ENCODE measurements around the gene HOXD8. TPM values are rescaled to one million over a fixed set of nuclear protein-coding genes. Genes with fewer than 3 reads are reported as not detected.

The HOXD8 gene
- not detected for total RNA-seq

DNA sequence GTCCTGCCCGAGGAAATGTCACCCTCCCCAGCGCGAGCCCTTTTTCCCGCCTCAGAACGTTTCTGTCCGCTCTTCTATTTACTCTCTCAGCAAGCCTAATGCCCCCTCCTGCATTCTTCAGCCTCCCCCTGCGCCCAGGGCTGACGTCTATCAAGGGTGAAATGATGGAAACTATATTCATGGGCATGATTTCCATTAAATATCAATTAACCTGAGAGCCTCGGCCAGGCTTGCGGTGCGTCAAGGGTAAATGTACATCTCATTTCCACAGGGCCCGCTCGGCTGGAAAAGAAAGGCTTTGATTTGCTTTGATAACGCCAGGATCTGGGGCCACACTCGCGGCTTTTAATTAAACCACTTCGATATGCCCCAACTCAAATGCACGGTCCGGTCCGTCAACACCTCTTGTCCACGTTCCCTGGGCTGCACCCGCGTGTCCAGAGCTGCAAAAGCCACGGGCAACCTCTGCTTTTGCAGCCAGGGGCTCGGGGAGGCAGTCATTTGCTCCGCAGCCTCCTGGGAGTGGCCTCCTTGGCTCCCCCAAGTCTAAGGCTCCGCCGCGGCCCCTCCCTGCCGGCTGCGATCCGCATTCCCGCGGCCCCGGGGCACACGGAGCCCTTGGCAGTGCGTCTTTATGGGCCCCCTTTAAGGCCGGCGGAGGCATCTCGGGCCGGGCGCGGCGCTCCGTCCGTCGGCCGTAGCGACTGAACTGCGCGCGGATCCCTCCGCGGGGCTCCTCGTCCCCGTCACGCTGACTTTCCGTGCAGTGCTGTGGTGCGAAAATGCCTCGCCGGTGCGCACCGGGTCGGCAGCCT is at the start of gene HOXD8:
TSS of gene HOXD8 (plus strand) at position 724 of the 815 bp plus-strand sequence. CDS start 662 bp downstream, outside the sequence.
- no peak for DNase-seq (ENCODE audit: low read depth in 2 of 3, low spot score in 2 of 3)

DNA sequence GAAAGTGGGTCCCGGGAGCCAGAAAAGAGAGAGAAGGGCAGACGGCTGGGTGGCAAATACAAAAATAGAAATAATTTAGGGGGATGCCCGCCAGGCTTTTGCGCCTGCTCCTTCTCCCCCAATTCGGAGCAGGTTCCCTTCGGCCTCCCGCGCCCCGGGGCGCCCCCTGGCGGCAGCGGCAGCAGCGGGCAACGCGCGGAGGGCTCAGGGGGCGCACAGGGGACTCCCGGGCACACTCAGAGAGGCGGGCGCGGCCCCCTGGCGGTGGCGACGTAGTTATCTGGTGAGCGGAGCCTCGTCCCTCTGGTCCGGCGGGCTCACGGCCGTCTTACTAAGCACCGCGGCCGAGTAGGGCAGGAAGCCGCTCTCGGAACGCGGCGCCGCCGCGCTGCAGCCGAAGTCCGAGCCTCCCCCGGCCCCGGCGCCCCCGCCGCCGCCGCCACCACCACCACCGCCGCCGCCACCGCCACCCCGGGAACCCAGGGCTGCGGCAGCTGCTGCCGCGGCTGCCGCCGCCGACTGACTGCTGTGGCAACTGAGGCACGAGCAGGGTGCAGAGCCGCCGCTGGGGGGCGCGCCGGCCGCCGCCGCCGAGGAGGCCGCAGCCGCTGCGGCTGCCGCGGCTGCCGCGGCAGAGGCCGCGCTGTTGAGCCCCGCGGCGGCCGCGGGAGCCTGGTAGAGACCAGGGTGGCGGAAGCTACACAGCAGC is 49.5 kb upstream of the HOXD8 start:
- peak in 2 of 3 donors; percentile 73 to 76 for DNase-seq (ENCODE audit: low read depth in 2 of 3, low spot score in 2 of 3)

DNA sequence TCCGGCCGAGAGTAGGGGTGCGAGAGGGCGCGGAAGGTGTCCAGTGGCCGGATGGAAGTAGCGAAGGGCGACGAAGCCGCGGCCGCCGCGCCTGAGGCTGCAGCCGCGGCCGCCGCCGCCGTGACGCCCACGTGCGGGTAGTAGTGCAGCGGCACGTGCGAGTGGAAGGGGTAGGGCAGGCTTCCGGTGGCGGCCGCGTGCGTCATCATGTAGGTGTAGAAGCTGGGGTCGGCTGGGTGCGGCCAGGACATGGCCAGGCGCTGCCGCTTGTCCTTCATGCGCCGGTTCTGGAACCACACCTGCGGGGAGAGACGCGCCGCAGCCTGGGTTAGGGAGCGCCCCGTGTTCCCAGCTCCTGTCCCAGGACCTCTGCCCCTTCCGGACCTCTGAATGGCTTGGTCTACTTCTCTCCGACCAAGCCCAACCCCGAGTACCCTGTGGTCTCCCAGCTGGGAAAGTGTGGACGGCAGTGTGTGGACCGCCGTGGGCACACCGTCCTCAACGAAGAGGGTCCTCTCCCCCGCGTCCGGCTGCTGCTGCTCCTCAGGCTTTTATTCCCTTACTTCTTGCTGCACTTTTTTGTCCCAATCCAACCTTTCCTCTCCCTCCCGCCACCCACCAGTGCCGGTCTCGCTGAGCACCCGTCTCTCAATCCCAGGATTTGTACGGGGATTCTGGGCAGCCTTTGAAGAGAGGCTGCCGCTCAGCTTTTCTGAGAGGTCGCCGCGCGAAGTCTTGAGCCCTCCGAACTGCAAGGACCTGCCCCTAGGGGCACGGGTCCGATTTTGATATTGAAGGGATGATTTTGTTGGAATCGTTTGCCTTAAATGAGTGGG is 48.7 kb upstream of the HOXD8 start:
- peak in 1 of 3 donors; percentile 6 for DNase-seq (ENCODE audit: low read depth in 2 of 3, low spot score in 2 of 3)

DNA sequence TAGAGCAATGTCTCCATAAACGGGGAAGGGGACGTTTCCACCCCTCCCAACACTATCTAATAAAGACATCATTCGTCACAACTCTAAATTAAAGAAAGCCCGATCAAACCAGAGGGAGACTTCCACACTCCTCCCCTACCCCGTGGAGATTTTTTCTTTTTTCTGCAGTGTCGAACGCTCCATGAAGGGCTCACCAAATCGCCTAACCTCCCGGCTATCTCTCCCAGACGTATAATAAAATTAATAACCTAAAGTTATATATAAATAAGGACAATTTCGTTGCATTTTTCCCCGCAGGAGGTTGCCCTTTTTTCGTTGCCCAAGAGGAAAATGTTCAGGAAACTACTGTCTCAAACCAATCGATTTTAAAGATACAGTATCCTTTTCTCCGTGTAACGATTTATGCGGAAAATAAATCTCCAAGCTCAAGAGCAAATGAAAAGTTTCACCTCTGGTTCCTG is 48.1 kb upstream of the HOXD8 start:
- no peak for DNase-seq (ENCODE audit: low read depth in 2 of 3, low spot score in 2 of 3)

DNA sequence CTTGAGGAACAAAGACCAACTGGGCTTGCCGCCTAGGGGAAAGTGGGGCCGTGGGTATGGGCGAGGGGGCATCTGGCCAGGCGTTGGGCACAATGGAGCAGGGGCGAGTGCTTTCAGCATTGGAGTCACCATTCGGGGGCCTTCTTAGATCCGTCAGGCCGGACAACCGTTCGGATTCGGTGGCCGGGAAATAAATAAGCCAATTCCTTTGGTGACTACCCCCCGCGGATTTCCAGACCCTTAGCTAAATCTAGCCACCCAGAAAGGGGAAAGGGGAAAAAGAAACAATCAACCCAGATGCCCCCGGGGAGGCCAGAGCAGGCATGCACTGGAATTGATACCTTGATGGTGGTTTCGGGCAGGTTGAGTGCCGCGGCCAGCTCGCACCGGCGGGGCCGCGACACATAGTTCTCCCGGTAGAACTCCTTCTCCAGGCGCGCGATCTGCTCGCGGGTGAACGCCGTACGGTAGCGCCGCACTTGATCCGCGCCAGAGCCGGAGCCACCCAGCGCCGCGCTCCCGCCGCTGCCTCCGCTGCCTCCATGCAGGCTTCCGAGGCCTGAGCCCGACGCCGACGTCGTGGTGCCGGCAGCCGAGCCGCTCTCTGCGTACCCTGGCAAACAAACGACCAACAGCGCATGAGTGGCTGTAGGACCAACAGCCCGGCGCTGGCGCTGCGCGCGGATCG is 47.5 kb upstream of the HOXD8 start:
- DNase-seq (ENCODE audit: low read depth in 2 of 3, low spot score in 2 of 3), result no peak

DNA sequence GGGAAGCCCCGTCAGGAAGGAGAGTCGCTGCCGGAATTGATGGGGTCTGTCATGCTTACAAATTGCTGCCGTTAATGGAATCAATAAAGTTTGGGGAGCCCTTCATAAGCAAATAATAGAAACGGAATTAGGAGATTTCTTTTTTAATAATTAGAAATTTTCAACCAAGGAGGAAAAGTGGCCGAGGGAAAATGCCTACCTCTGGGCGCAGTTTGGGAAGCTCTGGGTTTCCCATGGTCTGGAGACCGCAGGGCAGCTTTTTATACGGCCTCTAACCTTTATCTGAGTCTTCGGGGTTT is 47.0 kb upstream of the HOXD8 start:
- DNase-seq (ENCODE audit: low read depth in 2 of 3, low spot score in 2 of 3), result no peak

DNA sequence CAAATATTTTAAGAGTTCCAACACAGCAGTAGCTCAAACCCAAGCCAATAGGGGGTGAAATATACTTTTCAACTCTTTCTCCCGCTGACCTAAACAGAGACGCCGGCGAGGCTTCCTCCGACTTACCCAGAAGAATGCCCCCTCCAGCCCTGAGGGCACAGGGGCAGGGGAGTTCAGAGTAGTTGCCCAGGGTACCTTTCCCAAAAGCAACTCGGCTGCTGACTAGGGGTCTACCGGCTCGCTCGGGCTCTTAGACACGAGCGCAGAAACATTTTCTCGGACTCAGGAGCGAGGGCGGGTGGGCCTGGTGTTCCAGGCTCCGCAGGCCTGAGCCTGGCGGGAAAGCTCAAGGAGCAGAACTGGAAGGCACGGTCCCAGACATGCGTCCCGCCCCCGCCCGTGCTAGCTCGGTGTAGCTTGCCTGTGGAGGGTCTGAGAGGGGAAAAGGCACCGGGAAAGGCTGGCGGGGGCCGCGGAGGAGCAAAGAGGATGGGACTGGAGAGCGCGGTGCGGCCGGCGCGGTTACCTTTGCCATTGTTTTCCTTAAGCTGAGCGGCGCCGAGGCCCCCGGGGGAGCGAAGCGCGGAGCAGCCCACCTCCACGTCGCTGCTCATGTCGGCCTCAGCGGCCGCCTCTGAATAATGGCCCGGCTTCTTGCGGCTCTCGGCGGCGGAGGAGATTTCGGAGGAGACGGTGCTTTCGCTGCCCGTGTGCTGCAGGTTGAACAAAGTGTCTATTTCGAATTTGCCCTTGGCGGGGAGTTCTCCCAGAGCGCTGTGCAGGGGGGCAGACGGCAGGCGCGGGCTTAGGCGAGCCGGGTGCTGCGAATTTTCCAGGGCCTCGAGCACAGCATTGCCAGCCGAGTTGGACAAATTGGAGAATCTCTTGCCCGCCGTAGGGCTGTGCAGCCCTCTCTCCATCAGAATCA is 46.4 kb upstream of the HOXD8 start:
- DNase-seq (ENCODE audit: low read depth in 2 of 3, low spot score in 2 of 3), result no peak

DNA sequence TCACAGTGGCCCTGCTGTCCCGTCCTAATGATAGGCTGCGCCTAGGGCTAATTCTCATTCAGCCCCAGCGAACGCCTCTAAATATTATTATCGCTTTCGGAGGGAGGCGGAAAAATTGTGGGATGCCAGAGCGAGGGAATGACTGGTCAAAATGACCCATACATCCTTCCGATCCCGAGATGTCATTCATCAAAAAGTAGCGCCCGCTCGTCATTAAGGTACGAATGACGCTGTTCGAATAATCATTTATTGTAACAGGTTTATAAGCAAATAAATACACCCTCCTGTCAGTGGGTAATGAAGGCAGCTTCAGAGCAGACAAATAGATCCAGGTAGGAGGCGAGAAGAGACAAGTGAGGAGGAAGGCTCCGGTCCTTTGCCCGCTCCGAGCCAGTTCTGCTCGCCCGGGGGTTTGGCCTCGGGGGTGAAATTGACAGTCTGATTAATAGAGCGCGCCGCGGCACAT is 45.7 kb upstream of the HOXD8 start, which contains the start of gene EVX2:
TSS of gene EVX2 (minus strand) at position 167 of the 466 bp plus-strand sequence. CDS start 186 bp downstream, outside the sequence.
- no peak for DNase-seq (ENCODE audit: low read depth in 2 of 3, low spot score in 2 of 3)

DNA sequence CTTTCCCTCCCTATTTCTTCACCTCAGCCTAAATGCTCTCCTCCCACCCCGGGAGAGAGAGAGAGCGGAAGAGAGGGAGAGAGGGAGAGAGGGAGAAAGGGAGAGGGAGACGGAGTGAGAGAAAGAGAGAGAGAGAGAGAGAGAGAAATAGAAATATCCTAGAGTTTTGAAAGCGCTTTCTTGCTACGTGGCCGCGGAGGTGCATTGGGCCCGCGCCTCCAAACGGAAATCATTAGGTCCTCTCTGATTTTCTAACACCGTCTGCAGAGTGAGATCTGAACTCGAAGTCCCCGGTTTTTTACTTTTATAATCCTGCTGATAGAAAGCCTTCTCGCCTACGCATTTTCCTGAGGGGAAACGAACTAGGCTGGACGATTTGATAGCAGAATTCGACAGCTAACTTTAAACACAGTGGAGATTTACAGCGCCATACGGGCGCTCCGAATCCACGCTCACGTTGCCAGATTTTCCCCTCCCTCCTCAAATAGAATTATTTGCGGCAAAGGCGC is 44.8 kb upstream of the HOXD8 start:
- DNase-seq (ENCODE audit: low read depth in 2 of 3, low spot score in 2 of 3), result no peak

DNA sequence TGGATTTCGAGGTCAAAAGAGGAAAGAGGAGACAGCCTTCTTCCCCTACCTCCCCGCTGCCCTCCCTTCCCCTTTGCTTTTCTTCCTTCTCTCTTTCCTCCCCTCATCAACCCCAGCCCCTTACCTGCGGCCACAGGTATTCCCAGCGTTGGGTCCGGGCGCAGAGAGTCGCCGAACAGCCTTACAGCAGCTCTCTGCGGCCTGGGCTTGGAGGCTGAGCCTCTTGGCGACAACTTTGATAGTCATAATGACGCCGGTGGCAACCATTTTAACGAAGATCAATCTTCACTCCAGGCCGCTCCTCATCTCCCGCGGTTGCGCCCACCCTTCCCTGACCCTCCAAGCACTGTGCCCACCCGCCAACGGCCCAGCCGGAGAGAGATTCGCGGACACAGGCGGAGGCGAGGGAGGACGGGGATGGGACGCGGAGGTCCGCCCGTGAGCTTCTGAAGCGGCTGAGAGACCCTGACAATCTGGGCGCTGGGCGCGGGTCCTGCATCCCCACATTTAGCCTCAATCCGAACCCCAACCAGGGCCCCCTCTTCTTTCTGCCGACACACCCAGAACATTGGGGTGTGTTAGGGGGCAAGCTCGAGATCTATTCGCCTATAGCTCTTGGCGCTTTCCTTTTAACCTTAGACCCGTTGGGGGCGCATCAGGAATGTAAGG is 44.3 kb upstream of the HOXD8 start:
- no peak for DNase-seq (ENCODE audit: low read depth in 2 of 3, low spot score in 2 of 3)

DNA sequence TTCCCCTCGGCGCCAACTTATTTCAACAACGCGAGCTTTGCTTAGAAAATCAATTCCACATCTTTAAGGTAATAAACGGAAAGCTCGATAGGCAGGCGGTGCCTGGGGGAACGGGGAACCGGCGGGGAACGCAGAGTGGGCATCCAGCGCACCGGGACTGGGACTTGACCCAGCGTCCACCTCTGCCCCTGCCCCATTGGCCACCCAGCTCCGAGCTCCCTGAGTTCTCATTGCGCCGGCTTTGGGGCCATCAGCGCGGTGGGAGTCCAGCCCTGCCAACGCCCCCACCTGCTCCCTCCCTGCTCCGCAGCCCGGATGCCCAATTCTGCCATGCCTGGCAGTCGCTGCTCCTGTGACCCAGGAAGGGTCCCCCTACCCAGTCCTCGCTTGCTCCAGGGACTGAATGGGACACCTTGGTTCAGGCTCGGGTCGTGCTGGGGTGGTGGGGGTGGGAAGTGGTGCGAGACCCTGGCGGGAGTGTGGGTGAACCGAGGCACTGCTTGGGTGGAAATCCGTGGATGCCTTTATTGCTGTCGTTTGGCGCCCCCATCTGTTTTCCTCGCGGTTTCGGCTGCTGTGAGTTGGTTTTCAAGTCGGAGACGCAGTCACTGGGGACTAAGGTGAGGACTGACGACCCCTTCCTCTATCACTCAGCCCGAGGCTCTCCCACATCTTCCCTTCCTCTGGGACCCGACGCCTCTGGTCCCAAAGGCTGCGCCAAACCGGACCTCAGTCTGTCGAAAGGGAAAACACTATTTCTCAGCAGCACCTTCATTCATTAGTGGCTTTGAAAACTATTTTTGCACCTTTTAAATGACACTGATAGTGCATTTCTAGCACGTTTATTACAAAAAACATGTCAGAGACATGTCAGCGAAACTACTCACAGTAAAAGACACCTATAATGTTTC is 43.4 kb upstream of the HOXD8 start:
- DNase-seq (ENCODE audit: low read depth in 2 of 3, low spot score in 2 of 3), result no peak

DNA sequence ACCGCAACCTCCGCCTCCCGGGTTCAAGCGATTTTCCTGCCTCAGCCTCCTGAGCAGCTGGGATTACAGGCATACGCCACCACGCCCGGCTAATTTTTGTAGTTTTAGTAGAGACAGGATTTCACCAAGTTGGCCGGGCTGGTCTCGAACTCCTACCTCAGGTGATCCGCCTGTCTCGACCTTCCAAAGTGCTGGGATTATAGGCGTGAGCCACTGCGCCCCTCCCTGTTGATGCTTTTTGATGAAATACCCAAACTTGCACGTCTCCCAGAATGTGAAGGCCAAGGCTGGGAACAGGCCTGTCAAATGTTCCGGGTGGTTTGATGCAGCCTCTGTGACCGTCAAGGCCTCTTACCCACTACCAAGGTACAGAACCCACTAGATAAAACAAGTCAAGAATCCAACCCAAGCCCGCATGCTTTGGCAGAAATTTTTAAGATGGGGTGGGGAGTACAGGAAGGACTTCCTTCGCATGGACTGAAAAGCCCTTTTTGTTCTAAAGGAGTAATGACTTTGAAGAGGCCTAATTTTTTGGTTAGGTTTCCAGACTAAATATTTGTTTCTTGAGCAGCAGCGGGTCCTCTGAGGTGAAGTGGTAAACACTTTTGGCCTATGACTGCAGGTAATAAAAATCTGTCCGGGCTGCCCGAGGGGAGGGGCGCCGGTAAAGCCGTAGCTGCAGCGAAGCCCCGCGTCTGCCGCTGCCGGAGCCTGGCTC is 42.0 kb upstream of the HOXD8 start:
- no peak for DNase-seq (ENCODE audit: low read depth in 2 of 3, low spot score in 2 of 3)

DNA sequence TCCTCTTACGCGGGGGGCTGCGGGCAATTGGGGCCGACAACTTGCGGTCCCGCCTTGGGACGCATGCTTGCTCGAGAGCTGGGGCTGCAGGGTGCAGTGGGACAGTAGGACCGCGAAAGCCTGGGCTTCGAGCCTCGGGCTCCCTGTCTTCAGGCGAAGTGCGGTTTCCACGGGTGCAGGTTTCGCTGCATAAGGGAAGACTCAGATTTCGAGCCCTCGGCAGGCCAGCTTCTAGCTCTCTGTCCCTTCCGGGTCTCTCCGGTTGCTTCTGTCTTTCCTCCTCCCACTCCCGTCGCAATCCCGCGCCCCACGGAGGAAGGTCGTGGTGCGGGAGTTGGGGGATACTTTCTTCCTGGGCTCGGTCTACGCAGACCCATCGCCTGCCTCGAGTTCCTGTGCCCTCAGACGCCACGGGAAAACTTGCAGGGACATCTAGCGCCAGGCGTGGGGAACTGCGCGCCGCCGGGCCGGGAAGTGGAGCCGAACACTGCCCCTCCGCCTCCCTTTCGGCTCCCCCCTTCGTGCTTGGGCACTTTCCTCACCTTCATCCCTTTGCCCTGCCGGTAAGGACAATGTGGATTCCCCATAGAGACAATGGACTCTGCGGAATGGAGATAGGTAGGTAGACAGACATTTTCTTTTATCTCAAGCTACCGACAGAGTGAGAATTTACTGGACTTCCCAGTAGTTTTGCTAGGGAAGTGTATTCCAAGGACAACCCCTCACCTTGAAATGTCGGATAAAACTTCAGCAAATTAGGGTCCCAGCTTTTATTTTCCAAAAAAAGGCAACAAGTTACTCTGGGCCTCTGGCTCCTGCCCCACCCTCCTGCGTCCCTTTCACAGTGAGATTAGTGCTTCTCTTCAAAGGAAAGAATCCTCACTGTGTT is 41.2 kb upstream of the HOXD8 start:
- DNase-seq (ENCODE audit: low read depth in 2 of 3, low spot score in 2 of 3), result no peak

DNA sequence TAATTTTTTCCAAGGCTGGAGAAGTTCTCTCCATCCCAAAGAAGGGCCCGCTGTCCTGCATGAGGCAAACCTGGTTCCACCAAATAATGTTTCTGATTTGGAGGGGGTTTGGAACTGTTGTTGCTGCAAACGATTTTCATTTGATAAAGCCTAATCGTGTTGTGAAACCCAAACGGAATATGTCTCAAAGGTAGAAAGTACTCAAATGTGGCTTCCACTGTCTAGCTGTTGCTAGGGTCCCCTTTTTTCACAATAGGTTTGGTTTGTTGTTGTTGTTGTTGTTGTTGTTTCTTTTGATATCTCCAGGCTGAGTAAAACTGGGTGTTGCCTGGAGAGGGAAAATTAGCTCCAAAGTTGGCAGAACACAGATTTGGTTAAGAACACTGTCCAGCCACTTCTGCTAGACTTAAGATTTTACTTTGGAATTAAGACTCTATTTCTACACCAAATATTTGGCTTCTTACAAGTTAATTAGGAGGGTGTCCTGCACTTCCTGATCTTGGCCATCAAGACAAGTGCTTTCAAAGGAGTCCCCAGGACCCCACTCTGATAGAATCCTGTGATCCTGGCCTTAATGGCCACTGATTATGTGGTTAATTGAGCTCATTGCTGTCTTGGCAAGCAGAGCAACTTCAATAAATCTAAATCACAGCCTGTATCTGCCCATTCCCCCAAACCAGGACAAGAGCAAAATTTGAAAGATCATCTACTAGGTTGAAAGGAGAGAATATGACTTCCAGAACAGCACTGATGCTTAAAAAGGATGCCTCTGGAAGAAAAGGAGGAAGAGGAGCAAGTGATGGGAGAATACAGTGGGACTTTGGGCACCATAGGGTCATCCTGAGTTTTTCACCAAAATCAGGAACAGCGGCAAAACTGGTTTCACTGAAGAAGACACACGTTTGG is 40.3 kb upstream of the HOXD8 start:
- DNase-seq (ENCODE audit: low read depth in 2 of 3, low spot score in 2 of 3), result no peak

DNA sequence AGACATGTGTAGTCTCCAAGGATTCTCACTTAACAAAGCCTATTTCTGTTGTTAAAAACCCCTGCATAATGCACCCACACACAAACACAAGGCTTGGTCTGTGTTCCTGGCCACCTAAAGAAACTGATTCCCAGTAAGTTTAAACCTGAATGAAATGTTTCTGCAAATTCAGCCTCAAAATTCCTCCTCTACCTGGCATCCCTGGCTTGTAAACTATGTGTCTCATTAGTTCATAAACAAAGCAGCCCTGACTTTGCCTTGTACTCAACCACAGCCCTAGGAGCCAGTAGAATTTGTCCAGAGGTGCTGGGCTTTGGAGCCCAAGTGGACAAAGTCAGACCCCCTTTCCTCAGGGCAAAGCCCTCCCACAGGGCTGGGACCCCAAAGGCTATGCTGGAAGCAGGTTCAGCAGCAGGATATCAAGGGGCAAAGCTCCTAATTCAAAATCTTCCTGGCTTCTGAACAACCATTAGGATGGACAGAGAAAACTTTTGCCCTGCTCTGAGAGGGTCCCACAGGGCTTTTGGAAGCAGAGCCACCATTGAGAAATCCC is 39.6 kb upstream of the HOXD8 start:
- DNase-seq (ENCODE audit: low read depth in 2 of 3, low spot score in 2 of 3), result no peak
